Measurements from ENCODE around the gene TEX29. TPM values are rescaled to one million over a fixed set of nuclear protein-coding genes. Genes with fewer than 3 reads are reported as not detected.

Gene TEX29
- total and polyA plus RNA-seq, 10 of the 15 experiments (the other 5 are each of a cell fraction or from before 2014, with no cell fraction given), result 0.14 to 0.30 (median 0.22) TPM; not detected in 7

DNA sequence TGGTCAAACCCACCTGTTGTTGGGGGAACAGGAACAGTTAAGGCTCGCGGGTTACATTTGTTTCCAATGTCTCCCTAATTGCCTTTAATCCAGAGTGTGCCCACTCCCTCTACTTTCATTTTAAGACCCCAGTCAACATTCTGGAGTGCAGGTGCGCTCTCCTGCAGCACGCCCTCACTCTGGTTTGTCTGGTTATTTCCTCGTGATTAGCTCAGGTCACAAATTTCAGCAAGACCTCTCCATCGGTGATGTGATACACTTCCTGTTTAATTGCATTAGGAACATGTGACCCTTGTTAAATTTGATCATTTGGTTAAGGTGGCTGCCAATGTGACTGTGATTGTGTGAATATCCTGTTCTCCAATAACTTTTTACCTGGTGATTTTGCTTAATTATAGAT, 53.0 kb downstream of the TEX29 start:
- no peaks in the 10 kb centered on the region for H3K9me3 ChIP-seq (replicated peaks; ENCODE audit: control insufficient read depth, insufficient read depth, low read length)
- no peak overlapping the region for H3K9ac ChIP-seq (ENCODE audit: control insufficient read depth, insufficient read depth, low read length)
- ChIA-PET CTCF (no interaction called here), RAD21 (ENCODE audit: unreplicated experiment) (no interaction called here), POLR2A (no interaction called here), SMC1A (ENCODE audit: uncharacterized antibody, unreplicated experiment) (no interaction called here)
- TF ChIP-seq, protein P1, sequence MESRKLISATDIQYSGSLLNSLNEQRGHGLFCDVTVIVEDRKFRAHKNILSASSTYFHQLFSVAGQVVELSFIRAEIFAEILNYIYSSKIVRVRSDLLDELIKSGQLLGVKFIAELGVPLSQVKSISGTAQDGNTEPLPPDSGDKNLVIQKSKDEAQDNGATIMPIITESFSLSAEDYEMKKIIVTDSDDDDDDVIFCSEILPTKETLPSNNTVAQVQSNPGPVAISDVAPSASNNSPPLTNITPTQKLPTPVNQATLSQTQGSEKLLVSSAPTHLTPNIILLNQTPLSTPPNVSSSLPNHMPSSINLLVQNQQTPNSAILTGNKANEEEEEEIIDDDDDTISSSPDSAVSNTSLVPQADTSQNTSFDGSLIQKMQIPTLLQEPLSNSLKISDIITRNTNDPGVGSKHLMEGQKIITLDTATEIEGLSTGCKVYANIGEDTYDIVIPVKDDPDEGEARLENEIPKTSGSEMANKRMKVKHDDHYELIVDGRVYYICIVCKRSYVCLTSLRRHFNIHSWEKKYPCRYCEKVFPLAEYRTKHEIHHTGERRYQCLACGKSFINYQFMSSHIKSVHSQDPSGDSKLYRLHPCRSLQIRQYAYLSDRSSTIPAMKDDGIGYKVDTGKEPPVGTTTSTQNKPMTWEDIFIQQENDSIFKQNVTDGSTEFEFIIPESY (IDR thresholded peaks at IDR 0.05), result no peak
- TF ChIP-seq MTA2 (IDR thresholded peaks at IDR 0.05; ENCODE audit: low read depth), result no peak
- TF ChIP-seq, protein P2, sequence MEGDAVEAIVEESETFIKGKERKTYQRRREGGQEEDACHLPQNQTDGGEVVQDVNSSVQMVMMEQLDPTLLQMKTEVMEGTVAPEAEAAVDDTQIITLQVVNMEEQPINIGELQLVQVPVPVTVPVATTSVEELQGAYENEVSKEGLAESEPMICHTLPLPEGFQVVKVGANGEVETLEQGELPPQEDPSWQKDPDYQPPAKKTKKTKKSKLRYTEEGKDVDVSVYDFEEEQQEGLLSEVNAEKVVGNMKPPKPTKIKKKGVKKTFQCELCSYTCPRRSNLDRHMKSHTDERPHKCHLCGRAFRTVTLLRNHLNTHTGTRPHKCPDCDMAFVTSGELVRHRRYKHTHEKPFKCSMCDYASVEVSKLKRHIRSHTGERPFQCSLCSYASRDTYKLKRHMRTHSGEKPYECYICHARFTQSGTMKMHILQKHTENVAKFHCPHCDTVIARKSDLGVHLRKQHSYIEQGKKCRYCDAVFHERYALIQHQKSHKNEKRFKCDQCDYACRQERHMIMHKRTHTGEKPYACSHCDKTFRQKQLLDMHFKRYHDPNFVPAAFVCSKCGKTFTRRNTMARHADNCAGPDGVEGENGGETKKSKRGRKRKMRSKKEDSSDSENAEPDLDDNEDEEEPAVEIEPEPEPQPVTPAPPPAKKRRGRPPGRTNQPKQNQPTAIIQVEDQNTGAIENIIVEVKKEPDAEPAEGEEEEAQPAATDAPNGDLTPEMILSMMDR (IDR thresholded peaks at IDR 0.05 in 2 of 3, conservative IDR thresholded peaks at IDR 0.05 in 1 of 3; ENCODE audit: control insufficient read depth in 2 of 3, extremely low read depth in 1 of 3, insufficient read depth in 1 of 3, low read depth in 3 of 3, low read length in 3 of 3), result no peak
- TF ChIP-seq GABPA (IDR thresholded peaks at IDR 0.05; ENCODE audit: low read depth), result no peak
- no peak for TF ChIP-seq TARDBP (IDR thresholded peaks at IDR 0.05; ENCODE audit: borderline replicate concordance)
- TF ChIP-seq CREB1 (IDR thresholded peaks at IDR 0.05; ENCODE audit: low read depth), result no peak
- no peak for TF ChIP-seq ZNF24 (IDR thresholded peaks at IDR 0.05)
- TF ChIP-seq, protein P3, sequence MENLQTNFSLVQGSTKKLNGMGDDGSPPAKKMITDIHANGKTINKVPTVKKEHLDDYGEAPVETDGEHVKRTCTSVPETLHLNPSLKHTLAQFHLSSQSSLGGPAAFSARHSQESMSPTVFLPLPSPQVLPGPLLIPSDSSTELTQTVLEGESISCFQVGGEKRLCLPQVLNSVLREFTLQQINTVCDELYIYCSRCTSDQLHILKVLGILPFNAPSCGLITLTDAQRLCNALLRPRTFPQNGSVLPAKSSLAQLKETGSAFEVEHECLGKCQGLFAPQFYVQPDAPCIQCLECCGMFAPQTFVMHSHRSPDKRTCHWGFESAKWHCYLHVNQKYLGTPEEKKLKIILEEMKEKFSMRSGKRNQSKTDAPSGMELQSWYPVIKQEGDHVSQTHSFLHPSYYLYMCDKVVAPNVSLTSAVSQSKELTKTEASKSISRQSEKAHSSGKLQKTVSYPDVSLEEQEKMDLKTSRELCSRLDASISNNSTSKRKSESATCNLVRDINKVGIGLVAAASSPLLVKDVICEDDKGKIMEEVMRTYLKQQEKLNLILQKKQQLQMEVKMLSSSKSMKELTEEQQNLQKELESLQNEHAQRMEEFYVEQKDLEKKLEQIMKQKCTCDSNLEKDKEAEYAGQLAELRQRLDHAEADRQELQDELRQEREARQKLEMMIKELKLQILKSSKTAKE (IDR thresholded peaks at IDR 0.05; ENCODE audit: low read depth, poor library complexity, severe bottlenecking), result no peak
- TF ChIP-seq RAD51 (IDR thresholded peaks at IDR 0.05), result no peak
- TF ChIP-seq CREM (IDR thresholded peaks at IDR 0.05; ENCODE audit: low read depth), result no peak
- no peak for TF ChIP-seq JUND (IDR thresholded peaks at IDR 0.05; ENCODE audit: low read depth, low read length)
- TF ChIP-seq GATAD2B (conservative IDR thresholded peaks at IDR 0.05; ENCODE audit: low read depth), result no peak
- no peak for TF ChIP-seq EGR1 (IDR thresholded peaks at IDR 0.05; ENCODE audit: borderline replicate concordance in 1 of 2, low read depth in 2 of 2, low read length in 2 of 2)
- no peak for TF ChIP-seq TCF12 (IDR thresholded peaks at IDR 0.05; ENCODE audit: low read depth, low read length)
- no peaks in the 10 kb centered on the region for H4K20me1 ChIP-seq (ENCODE audit: control insufficient read depth, insufficient read depth)
- ATAC-seq (no peak), FAIRE-seq (no peak), DNase-seq (ENCODE audit: low read depth, low spot score) (no peak)
- BruUV-seq (replicated peaks), result no TSS peak
- H3K79me2 ChIP-seq (ENCODE audit: control insufficient read depth, insufficient read depth, low read length), result no peaks in the 10 kb centered on the region
- no peak overlapping the region for H3K4me3 ChIP-seq
- H3K4me2 ChIP-seq (ENCODE audit: control insufficient read depth, insufficient read depth), result no peak overlapping the region
- 65% methylated on average over 6 of the region's 6 CpGs for WGBS (ENCODE audit: insufficient coverage, insufficient replicate concordance, low lambda C conversion rate, missing lambda C conversion rate)
- intact Hi-C loops (cut with micrococcal nuclease; ENCODE audit: unreplicated experiment), result no loop called here
- H2AFZ ChIP-seq (ENCODE audit: control insufficient read depth, low read depth, low read length), result no peak overlapping the region
- no peaks in the 10 kb centered on the region; a peak in 1 of 4 replicates for H3K27me3 ChIP-seq (replicated peaks in 1 of 2; ENCODE audit: control insufficient read depth in 2 of 2, insufficient read depth in 2 of 2, low read length in 1 of 2)
- no peak overlapping the region for H3K27ac ChIP-seq (ENCODE audit: control insufficient read depth, insufficient read depth)
- H3K36me3 ChIP-seq (ENCODE audit: control insufficient read depth in 2 of 2, insufficient read depth in 2 of 2, low read length in 1 of 2), result no peaks in the 10 kb centered on the region
- in situ Hi-C loops (cut with MboI), result no loop called here
- H3K4me1 ChIP-seq (ENCODE audit: control insufficient read depth, insufficient read depth, low read length), result no peaks in the 10 kb centered on the region

All from GM12878 (cell line).